Liver (tissue), 9 donors: Measurements from ENCODE around the gene HTR3E. TPM values are rescaled to one million over a fixed set of nuclear protein-coding genes. Genes with fewer than 3 reads are reported as not detected.

Source experiments
- DNase-seq: peaks from one replicate; pipeline ENCODE4 v3.0.0-alpha.2; 2017; ENCODE audit warnings: low spot score
- H3K27ac ChIP-seq, 2 donors: one replicate each; pipeline ENCODE4 v1.7.0; 2013; ENCODE audit warnings: inconsistent platforms in 2 of 2, low read length in 2 of 2, control low read depth in 1 of 2, low read depth in 1 of 2, mild to moderate bottlenecking in 1 of 2
- H3K27me3 ChIP-seq, 4 donors: one replicate each; pipeline versions ENCODE4 v1.6.1 to v1.7.0; 2013; ENCODE audit warnings: low read length in 3 of 4, inconsistent platforms in 1 of 4, mild to moderate bottlenecking in 1 of 4, moderate library complexity in 1 of 4; ENCODE audit not compliant: control insufficient read depth in 4 of 4, insufficient read depth in 4 of 4
- H3K36me3 ChIP-seq, 4 donors: one replicate each; pipeline versions ENCODE4 v1.6.1 to v1.7.0; 2013; ENCODE audit warnings: low read length in 3 of 4, mild to moderate bottlenecking in 3 of 4, low read depth in 1 of 4, moderate library complexity in 1 of 4; ENCODE audit not compliant: control insufficient read depth in 4 of 4, insufficient read depth in 3 of 4
- H3K4me1 ChIP-seq, 4 donors: one replicate each; pipeline versions ENCODE4 v1.6.1 to v1.7.0; 2013; ENCODE audit warnings: low read length in 3 of 4, mild to moderate bottlenecking in 3 of 4, moderate library complexity in 1 of 4; ENCODE audit not compliant: control insufficient read depth in 4 of 4, insufficient read depth in 4 of 4
- H3K4me3 ChIP-seq, 3 donors: one replicate each; pipeline versions ENCODE4 v1.6.1 to v1.7.0; 2013; ENCODE audit warnings: low read length in 3 of 3, control low read depth in 1 of 3, low read depth in 1 of 3, mild to moderate bottlenecking in 1 of 3
- H3K9ac ChIP-seq, 2 donors: one replicate each; pipeline ENCODE4 v1.7.0; 2013; ENCODE audit warnings: low read length in 2 of 2, mild to moderate bottlenecking in 2 of 2, moderate library complexity in 2 of 2, control low read depth in 1 of 2, low read depth in 1 of 2
- H3K9me3 ChIP-seq, 4 donors: one replicate each; pipeline versions ENCODE4 v1.6.1 to v1.7.0; 2013; ENCODE audit warnings: low read length in 3 of 4; ENCODE audit not compliant: control insufficient read depth in 4 of 4
- ATF3 ChIP-seq: IDR thresholded peaks from 2 replicates; pipeline ENCODE4 v1.6.1; 2016; ENCODE audit warnings: antibody characterized with exemption
- CTCF ChIP-seq: fragments of 150-350 bp; IDR thresholded peaks from 2 replicates; pipeline ENCODE4 v1.5.1; 2017; ENCODE audit warnings: improper control_type of control experiment, low read depth, low read length; ENCODE audit not compliant: missing input control
- EGR1 ChIP-seq, 2 donors: IDR thresholded peaks; 2 replicates each; pipeline ENCODE4 v1.6.1; 2016 to 2018; ENCODE audit warnings: antibody characterized with exemption in 2 of 2, low read depth in 2 of 2
- FOXA1 ChIP-seq: IDR thresholded peaks from 2 replicates; pipeline ENCODE4 v1.6.1; 2016; ENCODE audit warnings: antibody characterized with exemption
- FOXA2 ChIP-seq: IDR thresholded peaks from 2 replicates; pipeline ENCODE4 v1.6.1; 2016; ENCODE audit warnings: antibody characterized with exemption
- GABPA ChIP-seq, 2 donors: IDR thresholded peaks in 1 of 2; conservative IDR thresholded peaks in 1 of 2; 2 replicates each; pipeline ENCODE4 v1.6.1; 2016; ENCODE audit warnings: antibody characterized with exemption in 2 of 2, mild to moderate bottlenecking in 1 of 2, moderate library complexity in 1 of 2
- HNF4A ChIP-seq, 2 donors: conservative IDR thresholded peaks; 2 replicates each; pipeline ENCODE4 v1.6.1; 2016; ENCODE audit warnings: antibody characterized with exemption in 2 of 2, mild to moderate bottlenecking in 2 of 2
- HNF4G ChIP-seq: IDR thresholded peaks from 2 replicates; pipeline ENCODE4 v1.6.1; 2016; ENCODE audit warnings: antibody characterized with exemption
- JUND ChIP-seq, 2 donors: IDR thresholded peaks; 2 replicates each; pipeline ENCODE4 v1.6.1; 2016; ENCODE audit warnings: antibody characterized with exemption in 2 of 2
- NR2F2 ChIP-seq: IDR thresholded peaks from 2 replicates; pipeline ENCODE4 v1.6.1; 2016; ENCODE audit warnings: antibody characterized with exemption
- RAD21 ChIP-seq, 2 donors: IDR thresholded peaks; 2 replicates each; pipeline ENCODE4 v1.6.1; 2016; ENCODE audit warnings: antibody characterized with exemption in 2 of 2, mild to moderate bottlenecking in 2 of 2
- REST ChIP-seq: IDR thresholded peaks from 2 replicates; pipeline ENCODE4 v1.6.1; 2016; ENCODE audit warnings: antibody characterized with exemption, mild to moderate bottlenecking
- RXRA ChIP-seq, 2 donors: IDR thresholded peaks; 2 replicates each; pipeline ENCODE4 v1.6.1; 2017 to 2018; ENCODE audit warnings: antibody characterized with exemption in 2 of 2, mild to moderate bottlenecking in 1 of 2
- TAF1 ChIP-seq: conservative IDR thresholded peaks from 2 replicates; pipeline ENCODE4 v1.6.1; 2016; ENCODE audit warnings: antibody characterized with exemption, mild to moderate bottlenecking
- YY1 ChIP-seq: IDR thresholded peaks from 2 replicates; pipeline ENCODE4 v1.6.1; 2016; ENCODE audit warnings: antibody characterized with exemption, mild to moderate bottlenecking
- ZBTB33 ChIP-seq: IDR thresholded peaks from 2 replicates; pipeline ENCODE4 v1.6.1; 2016; ENCODE audit warnings: antibody characterized with exemption
- WGBS: extraction: QIAGEN DNeasy Blood & Tissue Kit; methylation state at CpG from one replicate; pipeline ENCODE4 v1.1.7; 2013; 5-methylcytosine and 5-hydroxymethylcytosine counted together
- polyA plus RNA-seq, 2 donors: library from polyadenylated mRNA; stranded (reverse) in 1 of 2; unstranded in 1 of 2; fragments of 200-250 nt in 1 of 2; fragments of >200 nt in 1 of 2; fragmentation: Nextera tagmentation in 1 of 2; extraction: Ambion mirVana in 1 of 2; gene quantifications; one replicate each; pipeline versions ENCODE4 v1.2.1 to v1.2.3, GENCODE V29; 2013 to 2015
- total RNA-seq, 2 donors: library from RNA; depleted of rRNA; stranded (reverse); fragments of >200 nt; gene quantifications; one replicate each; pipeline ENCODE4 v1.2.3, GENCODE V29; 2014
- TF ChIP-seq, protein P1 (sequence below): IDR thresholded peaks from 2 replicates; pipeline ENCODE4 v1.6.1; 2016; ENCODE audit warnings: antibody characterized with exemption
- donor health status: healthy.
- donor health status: healthy.
- donor health status: healthy.
- donor health status: healthy.
- donor health status: healthy.

HTR3E gene
- total and polyA plus RNA-seq, 4 donors: not detected

DNA sequence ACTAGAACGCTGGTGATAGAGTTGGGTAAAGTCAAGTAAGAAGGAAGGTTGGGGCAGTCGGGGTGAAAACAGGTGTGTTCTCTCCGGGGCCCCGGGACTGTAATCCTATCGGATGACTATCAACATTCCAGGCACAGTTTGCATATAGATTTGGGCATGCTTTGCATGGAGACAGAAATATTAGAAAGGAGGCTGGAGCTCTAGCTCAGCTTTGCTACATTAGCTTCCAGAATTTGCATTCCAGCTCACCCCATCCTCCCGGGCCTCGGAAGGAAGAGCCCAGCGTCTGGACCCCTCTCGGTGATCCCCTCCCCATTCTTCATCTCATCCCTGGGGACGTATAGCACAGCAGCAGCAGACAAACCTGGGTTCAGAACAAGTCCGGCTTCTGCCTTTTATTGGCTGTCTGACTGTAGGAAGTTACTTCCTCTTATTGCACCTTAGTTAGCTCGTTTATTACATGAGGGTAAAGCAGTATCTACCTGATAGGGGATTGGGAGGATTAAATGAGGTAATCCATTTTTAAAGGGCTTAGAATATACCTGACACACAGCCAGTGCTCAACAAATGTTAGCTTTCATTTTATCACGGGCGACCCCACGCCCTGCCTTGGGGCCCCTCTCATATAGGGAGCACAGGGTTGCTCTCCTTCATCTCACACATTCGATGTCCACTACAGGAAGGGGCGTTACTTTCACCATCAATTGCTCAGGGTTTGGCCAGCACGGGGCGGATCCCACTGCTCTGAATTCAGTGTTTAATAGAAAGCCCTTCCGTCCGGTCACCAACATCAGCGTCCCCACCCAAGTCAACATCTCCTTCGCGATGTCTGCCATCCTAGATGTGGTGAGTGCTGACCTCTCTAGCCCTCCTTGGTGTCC, 3.2 kb downstream of the HTR3E start (continued):
- TF ChIP-seq ZBTB33: no peak
- TF ChIP-seq GABPA (IDR thresholded peaks at IDR 0.05 in 1 of 2, conservative IDR thresholded peaks at IDR 0.05 in 1 of 2): no peak
- TF ChIP-seq FOXA1: no peak

- Histone ChIP-seq H3K4me1 (no peaks in the 10 kb centered on the region), H3K9ac (no peak overlapping the region), H3K27me3 (no peaks in the 10 kb centered on the region), H3K9me3 (no peaks in the 10 kb centered on the region), H3K27ac (no peak overlapping the region), H3K4me3 (no peak overlapping the region), H3K36me3 (no peaks in the 10 kb centered on the region)
- 54% methylated on average over 7 of the region's 7 CpGs for WGBS
- TF ChIP-seq, protein P1, sequence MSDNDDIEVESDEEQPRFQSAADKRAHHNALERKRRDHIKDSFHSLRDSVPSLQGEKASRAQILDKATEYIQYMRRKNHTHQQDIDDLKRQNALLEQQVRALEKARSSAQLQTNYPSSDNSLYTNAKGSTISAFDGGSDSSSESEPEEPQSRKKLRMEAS: no peak
- TF ChIP-seq JUND (IDR thresholded peaks at IDR 0.05) (no peak), NR2F2 (no peak), CTCF (no peak), FOXA1 (no peak), ATF3 (no peak)
- DNase-seq: no peak
Measured at GRCh38 chr3:184110316-184110725, 13.5 kb downstream of the HTR3E start.

DNA sequence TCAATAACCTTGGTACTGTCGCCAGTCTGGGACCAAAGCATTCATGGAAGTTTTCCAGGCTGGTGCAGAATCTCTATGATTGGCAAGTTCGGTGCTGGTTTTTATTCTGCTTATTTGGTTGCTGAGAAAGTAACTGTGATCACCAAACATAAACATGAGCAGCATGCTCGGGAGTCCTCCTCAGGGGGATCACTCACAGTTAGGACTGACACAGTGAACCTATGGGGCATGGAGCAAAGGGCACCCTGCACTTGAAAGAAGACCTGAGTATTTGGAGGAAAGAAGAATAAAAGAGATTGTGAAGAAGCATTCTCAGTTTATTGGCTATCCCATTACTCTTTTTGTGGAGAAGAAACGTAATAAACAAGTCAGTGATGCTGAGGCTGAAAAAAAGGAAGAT, 19.2 kb downstream of the HTR3E start:
- 94% methylated on average over 4 of the region's 4 CpGs for WGBS
- Histone ChIP-seq H3K27me3 (no peaks in the 10 kb centered on the region), H3K36me3 (no peaks in the 10 kb centered on the region), H3K4me1 (no peaks in the 10 kb centered on the region), H3K9ac (no peak overlapping the region), H3K4me3 (no peak overlapping the region), H3K9me3 (no peaks in the 10 kb centered on the region), H3K27ac (no peak overlapping the region)
- DNase-seq: no peak
- TF ChIP-seq ATF3: no peak
- no peak for TF ChIP-seq TAF1
- no peak for TF ChIP-seq ZBTB33
- TF ChIP-seq HNF4A (conservative IDR thresholded peaks at IDR 0.05): no peak
- TF ChIP-seq FOXA2: no peak
- no peak for TF ChIP-seq NR2F2
- TF ChIP-seq EGR1 (IDR thresholded peaks at IDR 0.05; ENCODE audit: low read depth in 2 of 2): no peak
- no peak for TF ChIP-seq RAD21 (IDR thresholded peaks at IDR 0.05)
- TF ChIP-seq JUND (IDR thresholded peaks at IDR 0.05): no peak
- no peak for TF ChIP-seq REST
- no peak for TF ChIP-seq HNF4G
- TF ChIP-seq, protein P1: no peak
- no peak for TF ChIP-seq RXRA (IDR thresholded peaks at IDR 0.05)
- no peak for TF ChIP-seq YY1
- no peak for TF ChIP-seq GABPA (IDR thresholded peaks at IDR 0.05 in 1 of 2, conservative IDR thresholded peaks at IDR 0.05 in 1 of 2)
